Neutrophil (primary cell): ENCODE data around the gene GPR137C.
A peak's percentile ranks its signal among the peaks of the same experiment; 100 is the strongest.

ENCODE experiments used
- H3K27ac ChIP-seq: fragments of 200-600 bp; sonication (generic); 2 replicates; pipeline ENCODE4 v1.5.1; 2016; ENCODE audit warnings: mild to moderate bottlenecking, moderate library complexity
- H3K27me3 ChIP-seq: fragments of 200-600 bp; sonication (generic); 2 replicates; pipeline ENCODE4 v1.6.0; 2016; ENCODE audit warnings: mild to moderate bottlenecking
- H3K36me3 ChIP-seq: fragments of 200-600 bp; sonication (generic); 2 replicates; pipeline ENCODE4 v1.5.1; 2017
- H3K4me1 ChIP-seq, 2 experiments: fragments of 200-600 bp in 1 of 2; sonication (generic) in 1 of 2; 1 replicate in 1 of 2; 2 replicates in 1 of 2; pipeline versions ENCODE4 v1.5.1 to v1.6.1; 2013 to 2016; ENCODE audit warnings: low read depth in 1 of 2, low read length in 1 of 2, mild to moderate bottlenecking in 1 of 2, moderate library complexity in 1 of 2; ENCODE audit not compliant: control insufficient read depth in 1 of 2, insufficient read depth in 1 of 2
- H3K4me3 ChIP-seq, 2 experiments: fragments of 200-600 bp in 1 of 2; sonication (generic) in 1 of 2; 1 replicate in 1 of 2; 2 replicates in 1 of 2; pipeline ENCODE4 v1.5.1; 2013 to 2016; ENCODE audit warnings: low read depth in 1 of 2, low read length in 1 of 2, mild to moderate bottlenecking in 1 of 2, moderate library complexity in 1 of 2
- H3K9me3 ChIP-seq: fragments of 200-600 bp; sonication (generic); 2 replicates; pipeline ENCODE4 v1.5.1; 2016
- TF ChIP-seq, protein P1 (sequence below): fragments of 200-600 bp; sonication (generic); IDR thresholded peaks from 2 replicates; pipeline ENCODE4 v1.5.1; 2016; ENCODE audit warnings: antibody characterized with exemption

GPR137C gene

GRCh38 chr14:52551205-52551604 lies 1.4 kb upstream of the GPR137C start:
- Histone ChIP-seq H3K4me3 (peak overlapping the region; percentile 78 to 93), H3K27ac (peak overlapping the region; percentile 97), H3K27me3 (peaks cover 15% of the 10 kb centered on the region), H3K36me3 (no peaks in the 10 kb centered on the region), H3K9me3 (no peaks in the 10 kb centered on the region), H3K4me1 (peaks cover 25% of the 10 kb centered on the region in 2 experiments)
- TF ChIP-seq, protein P1, sequence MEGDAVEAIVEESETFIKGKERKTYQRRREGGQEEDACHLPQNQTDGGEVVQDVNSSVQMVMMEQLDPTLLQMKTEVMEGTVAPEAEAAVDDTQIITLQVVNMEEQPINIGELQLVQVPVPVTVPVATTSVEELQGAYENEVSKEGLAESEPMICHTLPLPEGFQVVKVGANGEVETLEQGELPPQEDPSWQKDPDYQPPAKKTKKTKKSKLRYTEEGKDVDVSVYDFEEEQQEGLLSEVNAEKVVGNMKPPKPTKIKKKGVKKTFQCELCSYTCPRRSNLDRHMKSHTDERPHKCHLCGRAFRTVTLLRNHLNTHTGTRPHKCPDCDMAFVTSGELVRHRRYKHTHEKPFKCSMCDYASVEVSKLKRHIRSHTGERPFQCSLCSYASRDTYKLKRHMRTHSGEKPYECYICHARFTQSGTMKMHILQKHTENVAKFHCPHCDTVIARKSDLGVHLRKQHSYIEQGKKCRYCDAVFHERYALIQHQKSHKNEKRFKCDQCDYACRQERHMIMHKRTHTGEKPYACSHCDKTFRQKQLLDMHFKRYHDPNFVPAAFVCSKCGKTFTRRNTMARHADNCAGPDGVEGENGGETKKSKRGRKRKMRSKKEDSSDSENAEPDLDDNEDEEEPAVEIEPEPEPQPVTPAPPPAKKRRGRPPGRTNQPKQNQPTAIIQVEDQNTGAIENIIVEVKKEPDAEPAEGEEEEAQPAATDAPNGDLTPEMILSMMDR = no peak

DNA sequence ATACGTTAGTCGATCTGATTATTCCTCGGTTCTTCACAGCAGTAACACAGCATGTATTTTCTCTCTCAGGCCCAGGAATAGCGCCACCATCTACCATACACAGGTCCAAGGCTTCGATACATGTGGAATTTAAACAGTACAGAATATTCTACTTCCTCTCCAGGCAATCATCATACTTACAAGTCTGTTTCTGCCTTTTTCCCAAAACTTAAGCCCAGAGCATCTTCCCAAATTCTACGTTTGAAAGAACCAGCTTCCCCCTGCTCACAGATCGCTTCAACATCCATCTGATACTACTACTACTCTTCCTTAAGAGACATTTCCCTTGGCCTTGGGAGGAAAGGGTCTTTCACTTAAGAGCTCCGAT lies 957 bp upstream of the GPR137C start:
- Histone ChIP-seq H3K4me1 (peaks cover 25% of the 10 kb centered on the region in 2 experiments), H3K9me3 (no peaks in the 10 kb centered on the region), H3K4me3 (peak overlapping the region; percentile 78 to 93), H3K36me3 (no peaks in the 10 kb centered on the region), H3K27me3 (peaks cover 15% of the 10 kb centered on the region), H3K27ac (peak overlapping the region; percentile 97)
- TF ChIP-seq, protein P1 = no peak

GRCh38 chr14:52553002-52553670 lies 500 bp downstream of the GPR137C start:
- Histone ChIP-seq H3K4me3 (peak overlapping the region; percentile 78 to 93), H3K27ac (peak overlapping the region; percentile 97), H3K27me3 (peaks cover 15% of the 10 kb centered on the region), H3K9me3 (no peaks in the 10 kb centered on the region), H3K36me3 (no peaks in the 10 kb centered on the region), H3K4me1 (peaks cover 25% of the 10 kb centered on the region in 2 experiments)
- TF ChIP-seq, protein P1 = no peak

DNA sequence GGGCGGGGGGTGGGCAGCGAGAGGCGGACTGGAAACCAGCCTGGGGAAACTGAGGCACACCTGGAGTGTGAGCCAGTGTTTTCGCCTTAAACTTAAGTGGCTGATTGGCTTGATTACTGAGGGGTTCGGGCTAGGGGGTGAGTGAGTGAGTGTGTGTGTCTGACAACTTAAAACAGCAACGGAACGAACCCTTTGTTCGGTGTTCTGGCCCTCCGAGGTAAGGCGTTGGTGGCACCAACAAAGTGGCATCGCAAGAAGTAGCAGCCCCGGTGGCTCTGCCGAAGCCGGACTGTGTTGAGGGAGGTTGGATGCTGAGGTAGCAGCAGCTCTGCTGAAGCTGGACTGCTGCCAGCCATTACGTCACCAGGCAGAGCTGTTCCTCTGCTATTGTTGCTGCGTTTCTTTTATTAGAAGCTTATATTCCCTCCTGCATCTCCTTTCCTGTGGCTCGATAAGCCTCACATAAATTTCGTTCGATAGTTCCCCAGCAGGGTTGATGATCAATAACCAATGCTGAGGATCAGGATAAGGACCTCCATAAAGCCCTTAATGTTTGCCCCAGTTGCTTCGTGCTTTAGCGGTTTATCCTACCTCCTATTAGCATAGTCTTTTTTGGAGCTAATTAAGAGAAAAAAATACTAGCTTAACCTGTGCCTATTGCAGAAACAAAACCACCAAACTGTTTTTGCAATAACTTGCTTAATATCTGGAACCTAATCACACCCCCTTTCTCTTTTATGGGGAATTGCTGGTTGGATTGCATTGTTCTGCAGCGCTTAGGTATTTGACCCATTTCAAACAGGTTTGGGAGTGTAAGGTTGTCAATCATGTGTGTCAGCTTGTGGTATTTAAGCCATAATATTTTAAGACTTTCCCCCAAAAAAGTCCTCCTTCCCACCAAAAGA lies 1.3 kb downstream of the GPR137C start:
- H3K27ac ChIP-seq = peak overlapping the region; percentile 97

DNA sequence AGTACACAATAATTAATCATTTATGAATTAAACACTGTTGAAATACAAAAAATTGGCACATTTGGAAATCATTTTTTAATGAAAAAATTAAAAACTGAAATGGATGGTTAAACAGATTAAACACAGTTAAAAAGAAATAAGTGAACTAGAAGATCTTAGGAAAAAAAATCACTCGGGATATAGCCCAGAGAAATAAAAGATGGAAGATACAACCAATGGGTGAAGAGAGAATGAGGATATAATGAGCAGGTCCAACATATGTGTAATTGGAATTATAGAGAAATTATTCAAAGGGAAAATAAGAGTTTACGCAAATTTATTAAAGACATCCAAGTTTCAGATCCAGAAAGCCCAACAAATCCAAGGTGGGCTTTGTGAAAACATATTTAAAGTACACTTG lies 6.1 kb downstream of the GPR137C start:
- TF ChIP-seq, protein P1 = no peak
- peaks cover 8% of the 10 kb centered on the region in 2 experiments for H3K4me1 ChIP-seq
- no peaks in the 10 kb centered on the region for H3K36me3 ChIP-seq
- no peaks in the 10 kb centered on the region for H3K9me3 ChIP-seq
- peaks cover 15% of the 10 kb centered on the region for H3K27me3 ChIP-seq
- no peak overlapping the region for H3K4me3 ChIP-seq
- H3K27ac ChIP-seq = no peak overlapping the region

More for the DNA sequence above, 1.3 kb downstream of the GPR137C start:
- Histone ChIP-seq H3K9me3 (no peaks in the 10 kb centered on the region), H3K4me1 (peaks cover 25% of the 10 kb centered on the region in 2 experiments), H3K4me3 (peak overlapping the region; percentile 78 to 93), H3K27me3 (peaks cover 15% of the 10 kb centered on the region), H3K36me3 (no peaks in the 10 kb centered on the region)
- TF ChIP-seq, protein P1 = no peak
